Endothelial cell of umbilical vein (primary cell): Measurements from ENCODE around the gene SLC25A27. TPM values are rescaled to one million over a fixed set of nuclear protein-coding genes. Genes with fewer than 3 reads are reported as not detected.

Source experiments
- BruUV-seq: library from RNA; stranded (reverse); fragments of 400-500 nt; replicated peaks from 2 replicates; lab custom pipeline; 2021; lab: Mats Ljungman, UMichigan
- CTCF ChIA-PET: fragments of 300-600, 350-600 bp; sonication (Branson Sonifier 250); formaldehyde crosslinking; loops from one replicate; lab custom pipeline; 2021; ENCODE audit warnings: antibody characterized with exemption, inconsistent platforms; lab: Charles Lee
- POLR2A ChIA-PET: fragments of 300-600, 350-600 bp; sonication (Branson Sonifier 250); formaldehyde crosslinking; loops from one replicate; lab custom pipeline; 2021; ENCODE audit warnings: antibody characterized with exemption, inconsistent platforms; lab: Charles Lee
- DNase-seq: peaks from one replicate; pipeline ENCODE4 v3.0.0-alpha.2; 2011; ENCODE audit warnings: low read depth, low spot score
- FAIRE-seq: peaks from 2 replicates; lab custom pipeline; 2011; peaks lifted over from hg19 to GRCh38; lab: Jason Lieb, UNC
- H2AFZ ChIP-seq: 2 replicates; pipeline ENCODE4 v1.6.0; 2012; ENCODE audit warnings: low read depth, low read length, control low read depth, inconsistent platforms
- H3K27ac ChIP-seq: 2 replicates; pipeline ENCODE4 v1.5.1; 2011; ENCODE audit warnings: low read depth, mild to moderate bottlenecking, control low read depth, low read length, moderate library complexity; ENCODE audit not compliant: insufficient read depth
- H3K27me3 ChIP-seq, 2 experiments: 2 replicates each; pipeline versions ENCODE4 v1.6.0 to v1.6.1; 2011; ENCODE audit warnings: low read length in 2 of 2, mixed read lengths in 1 of 2; ENCODE audit not compliant: control insufficient read depth in 2 of 2, insufficient read depth in 2 of 2
- H3K36me3 ChIP-seq, 2 experiments: 2 replicates in 1 of 2; 3 replicates in 1 of 2; pipeline ENCODE4 v1.5.1; 2011; ENCODE audit warnings: low read length in 2 of 2, mild to moderate bottlenecking in 1 of 2, moderate library complexity in 1 of 2; ENCODE audit not compliant: control insufficient read depth in 2 of 2, insufficient read depth in 2 of 2; ENCODE audit errors: extremely low read depth in 1 of 2
- H3K4me1 ChIP-seq: 3 replicates; pipeline ENCODE4 v1.5.1; 2011; ENCODE audit warnings: mild to moderate bottlenecking, low read length; ENCODE audit not compliant: control insufficient read depth, insufficient read depth; ENCODE audit errors: extremely low read depth
- H3K4me2 ChIP-seq: 2 replicates; pipeline ENCODE4 v1.6.1; 2011; ENCODE audit warnings: low read length, control low read depth, mixed read lengths; ENCODE audit not compliant: insufficient read depth
- H3K4me3 ChIP-seq, 3 experiments: fragments of 200-600 bp in 1 of 3; sonication (generic), shearing (Covaris generic) in 1 of 3; replicated peaks in 1 of 3; 2 replicates each; pipeline ENCODE4 v1.5.1; 2011 to 2016; ENCODE audit warnings: control low read depth in 3 of 3, low read length in 3 of 3, mild to moderate bottlenecking in 2 of 3, inconsistent platforms in 1 of 3, low read depth in 1 of 3, moderate library complexity in 1 of 3; ENCODE audit not compliant: insufficient read depth in 1 of 3
- H3K79me2 ChIP-seq: 2 replicates; pipeline ENCODE4 v1.6.0; 2012; ENCODE audit warnings: low read length, inconsistent platforms; ENCODE audit not compliant: control insufficient read depth, insufficient read depth
- H3K9ac ChIP-seq: replicated peaks from 2 replicates; pipeline ENCODE3; 2011; ENCODE audit warnings: low read length, control low read depth; ENCODE audit not compliant: insufficient read depth; ENCODE audit errors: extremely low read depth
- H3K9me1 ChIP-seq: replicated peaks from 3 replicates; pipeline ENCODE4 v1.6.0; 2011; ENCODE audit warnings: mild to moderate bottlenecking, low read length; ENCODE audit not compliant: control insufficient read depth, insufficient read depth; ENCODE audit errors: extremely low read depth
- H3K9me3 ChIP-seq: replicated peaks from 2 replicates; pipeline ENCODE4 v1.5.1; 2012; ENCODE audit warnings: low read length, inconsistent platforms; ENCODE audit not compliant: control insufficient read depth, insufficient read depth
- H4K20me1 ChIP-seq: replicated peaks from 2 replicates; pipeline ENCODE3; 2011; ENCODE audit warnings: mild to moderate bottlenecking, low read length; ENCODE audit not compliant: control insufficient read depth, insufficient read depth; ENCODE audit errors: extremely low read depth
- EZH2 ChIP-seq: IDR thresholded peaks from 2 replicates; pipeline ENCODE4 v1.6.1; 2012; ENCODE audit warnings: borderline replicate concordance, low read depth, mild to moderate bottlenecking, moderate library complexity, low read length, inconsistent platforms; ENCODE audit not compliant: severe bottlenecking
- FOS ChIP-seq: IDR thresholded peaks from 2 replicates; pipeline ENCODE4 v1.6.1; 2011; ENCODE audit warnings: mild to moderate bottlenecking, low read length, moderate library complexity, borderline replicate concordance; ENCODE audit not compliant: insufficient read depth
- GATA2 ChIP-seq: IDR thresholded peaks from 2 replicates; pipeline ENCODE4 v1.7.0; 2011; ENCODE audit warnings: low read depth, mild to moderate bottlenecking, moderate library complexity, mixed read lengths, low read length; ENCODE audit not compliant: insufficient read length, insufficient read depth
- JUN ChIP-seq: IDR thresholded peaks from 2 replicates; pipeline ENCODE4 v1.6.1; 2011; ENCODE audit warnings: borderline replicate concordance, low read depth; ENCODE audit not compliant: insufficient read length, insufficient read depth
- MYC ChIP-seq: IDR thresholded peaks from one replicate; pipeline ENCODE4 v1.6.1; 2011; ENCODE audit warnings: mild to moderate bottlenecking, low read depth, low read length
- POLR2A ChIP-seq: IDR thresholded peaks from 2 replicates; pipeline ENCODE4 v1.6.1; 2012; ENCODE audit warnings: low read depth, mild to moderate bottlenecking, control low read depth, low read length
- POLR2AphosphoS5 ChIP-seq: IDR thresholded peaks from 2 replicates; pipeline ENCODE4 v1.6.1; 2012; ENCODE audit warnings: low read depth, mild to moderate bottlenecking, control low read depth, low read length, moderate library complexity; ENCODE audit not compliant: insufficient read depth
- dilution Hi-C: fragments of 300-500 bp; cut with MboI; formaldehyde crosslinking; loops from one replicate; pipeline ENCODE4 v1.15.0; 2019; ENCODE audit warnings: low sequenced_read_pairs; ENCODE audit not compliant: extremely low pct_ligation_motif_present
- intact Hi-C: fragments of 100-400 bp; cut with micrococcal nuclease; formaldehyde crosslinking; loops from one replicate; pipeline ENCODE4 v1.10.0; 2022
- polyA plus RNA-seq, 4 experiments: library from polyadenylated mRNA; depleted of rRNA in 3 of 4; stranded (reverse) in 3 of 4; unstranded in 1 of 4; fragments of >200 nt; gene quantifications; 2 replicates each; pipeline versions ENCODE4 v1.2.1 to v1.2.3, GENCODE V29; 2011 to 2012; ENCODE audit warnings: missing spikeins in 1 of 4
- total RNA-seq: library from RNA; stranded (reverse); gene quantifications from 2 replicates; pipeline ENCODE4 v1.2.3, GENCODE V29; 2021
- TF ChIP-seq, protein P1 (sequence below): IDR thresholded peaks from 2 replicates; pipeline ENCODE4 v1.6.1; 2011; ENCODE audit not compliant: insufficient read depth, insufficient read length
- TF ChIP-seq, protein P2 (sequence below), 2 donors: IDR thresholded peaks; 1 replicate in 1 of 2; 2 replicates in 1 of 2; pipeline ENCODE4 v1.5.1; 2011; ENCODE audit warnings: low read length in 2 of 2, mild to moderate bottlenecking in 2 of 2, moderate library complexity in 2 of 2, control low read depth in 1 of 2, inconsistent platforms in 1 of 2, low read depth in 1 of 2; ENCODE audit not compliant: insufficient read depth in 1 of 2; ENCODE audit errors: extremely low read depth in 1 of 2

SLC25A27 gene
- total and polyA plus RNA-seq, 2 donors (not counting 3 experiments of a cell fraction or from before 2014, with no cell fraction given): 3.3 to 4.0 TPM

DNA sequence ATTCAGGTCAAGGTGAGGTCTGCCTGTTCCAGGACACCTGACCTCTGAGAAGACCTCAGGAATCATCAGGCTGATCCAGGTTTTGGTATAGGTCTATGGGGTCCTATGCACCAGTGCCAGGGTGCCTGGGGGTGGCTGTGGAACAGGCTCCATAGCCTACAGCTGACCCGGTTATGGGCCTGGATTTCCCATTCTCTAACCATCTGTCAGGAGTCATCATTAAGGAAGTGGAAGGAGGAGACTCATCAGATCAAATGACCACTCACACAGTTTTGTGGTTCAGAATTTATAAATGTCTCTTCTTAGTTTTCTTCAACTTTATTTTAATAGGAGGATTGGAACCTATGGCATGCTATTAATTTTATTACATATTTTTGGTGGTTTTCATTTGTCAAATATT, 67.6 kb downstream of the SLC25A27 start:
- no peak overlapping the region for H2AFZ ChIP-seq
- H3K4me1 ChIP-seq: no peaks in the 10 kb centered on the region
- TF ChIP-seq POLR2A: no peak
- TF ChIP-seq, protein P1, sequence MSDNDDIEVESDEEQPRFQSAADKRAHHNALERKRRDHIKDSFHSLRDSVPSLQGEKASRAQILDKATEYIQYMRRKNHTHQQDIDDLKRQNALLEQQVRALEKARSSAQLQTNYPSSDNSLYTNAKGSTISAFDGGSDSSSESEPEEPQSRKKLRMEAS: no peak
- no peak for TF ChIP-seq FOS
- TF ChIP-seq JUN: no peak
- no peak for TF ChIP-seq GATA2
- no peak for TF ChIP-seq MYC
- TF ChIP-seq EZH2: no peak
- TF ChIP-seq, protein P2, sequence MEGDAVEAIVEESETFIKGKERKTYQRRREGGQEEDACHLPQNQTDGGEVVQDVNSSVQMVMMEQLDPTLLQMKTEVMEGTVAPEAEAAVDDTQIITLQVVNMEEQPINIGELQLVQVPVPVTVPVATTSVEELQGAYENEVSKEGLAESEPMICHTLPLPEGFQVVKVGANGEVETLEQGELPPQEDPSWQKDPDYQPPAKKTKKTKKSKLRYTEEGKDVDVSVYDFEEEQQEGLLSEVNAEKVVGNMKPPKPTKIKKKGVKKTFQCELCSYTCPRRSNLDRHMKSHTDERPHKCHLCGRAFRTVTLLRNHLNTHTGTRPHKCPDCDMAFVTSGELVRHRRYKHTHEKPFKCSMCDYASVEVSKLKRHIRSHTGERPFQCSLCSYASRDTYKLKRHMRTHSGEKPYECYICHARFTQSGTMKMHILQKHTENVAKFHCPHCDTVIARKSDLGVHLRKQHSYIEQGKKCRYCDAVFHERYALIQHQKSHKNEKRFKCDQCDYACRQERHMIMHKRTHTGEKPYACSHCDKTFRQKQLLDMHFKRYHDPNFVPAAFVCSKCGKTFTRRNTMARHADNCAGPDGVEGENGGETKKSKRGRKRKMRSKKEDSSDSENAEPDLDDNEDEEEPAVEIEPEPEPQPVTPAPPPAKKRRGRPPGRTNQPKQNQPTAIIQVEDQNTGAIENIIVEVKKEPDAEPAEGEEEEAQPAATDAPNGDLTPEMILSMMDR (IDR thresholded peaks at IDR 0.05; ENCODE audit: extremely low read depth in 1 of 2, insufficient read depth in 1 of 2, low read depth in 1 of 2, low read length in 2 of 2): no peak
- TF ChIP-seq POLR2AphosphoS5: no peak
- no peak overlapping the region for H3K4me2 ChIP-seq
- no peaks in the 10 kb centered on the region for H4K20me1 ChIP-seq
- ChIA-PET POLR2A (no interaction called here), CTCF (no interaction called here)
- H3K9me1 ChIP-seq: no peaks in the 10 kb centered on the region
- dilution Hi-C loops: no loop called here
- H3K9me3 ChIP-seq: no peaks in the 10 kb centered on the region
- DNase-seq (no peak), FAIRE-seq (no peak)
- no peak overlapping the region for H3K9ac ChIP-seq
- no TSS peak for BruUV-seq
- H3K79me2 ChIP-seq: no peaks in the 10 kb centered on the region
- H3K27ac ChIP-seq: no peak overlapping the region
- H3K4me3 ChIP-seq: no peak overlapping the region
- no peaks in the 10 kb centered on the region for H3K36me3 ChIP-seq
- intact Hi-C loops: no loop called here
- peaks cover 1 to 2% of the 10 kb centered on the region in 2 experiments for H3K27me3 ChIP-seq

Other genes starting within 250 kb of the SLC25A27 start
- 0.33 and 0.46 TPM in 2 replicates for gene RCAN2, start 161.5 kb upstream of the SLC25A27 start, total RNA-seq
- gene RCAN2, start 161.5 kb upstream of the SLC25A27 start, polyA plus RNA-seq: 0.07 and 0.13 TPM in 2 replicates
- not detected in 2 replicates for gene CYP39A1, start 157 bp upstream of the SLC25A27 start, total RNA-seq
- not detected in 2 replicates for gene CYP39A1, start 157 bp upstream of the SLC25A27 start, polyA plus RNA-seq
- 0.05 TPM in 1 of 2 replicates, not detected in the other for gene TDRD6, start 34.9 kb downstream of the SLC25A27 start, total RNA-seq
- gene TDRD6, start 34.9 kb downstream of the SLC25A27 start, polyA plus RNA-seq: under 0.01 and 0.13 TPM in 2 replicates
- not detected in 2 replicates for gene PLA2G7, start 82.4 kb downstream of the SLC25A27 start, total RNA-seq
- gene PLA2G7, start 82.4 kb downstream of the SLC25A27 start, polyA plus RNA-seq: not detected in 2 replicates
- gene ANKRD66, start 94.0 kb downstream of the SLC25A27 start, total RNA-seq: not detected in 2 replicates
- gene ANKRD66, start 94.0 kb downstream of the SLC25A27 start, polyA plus RNA-seq: not detected in 2 replicates
- not detected in 2 replicates for gene MEP1A, start 140.4 kb downstream of the SLC25A27 start, total RNA-seq
- gene MEP1A, start 140.4 kb downstream of the SLC25A27 start, polyA plus RNA-seq: not detected in 2 replicates